Measurements from ENCODE around the gene SLC36A1. TPM values are rescaled to one million over a fixed set of nuclear protein-coding genes. Genes with fewer than 3 reads are reported as not detected.

SLC36A1 gene
- total RNA-seq, 2 donors from 2014 or later = 6.3 to 15.4 TPM

- no peaks in the 10 kb centered on the region for H3K36me3 Mint-ChIP-seq
- H3K4me1 Mint-ChIP-seq (ENCODE audit: low read depth in 2 of 2) = no peaks in the 10 kb centered on the region
- no peak for DNase-seq (ENCODE audit: low spot score)
- no peaks in the 10 kb centered on the region for H3K27me3 Mint-ChIP-seq
- H3K9me3 Mint-ChIP-seq = no peaks in the 10 kb centered on the region
- H3K27ac Mint-ChIP-seq = no peak overlapping the region
- no peak overlapping the region for H3K4me3 Mint-ChIP-seq
- no peak for ATAC-seq
Observed at GRCh38 chr5:151509836-151510235, 62.4 kb downstream of the SLC36A1 start.

GRCh38 chr5:151517122-151517920 lies 69.9 kb downstream of the SLC36A1 start:
- ATAC-seq = no peak
- H3K4me1 Mint-ChIP-seq (ENCODE audit: low read depth in 2 of 2) = no peaks in the 10 kb centered on the region
- no peaks in the 10 kb centered on the region for H3K27me3 Mint-ChIP-seq
- no peaks in the 10 kb centered on the region for H3K9me3 Mint-ChIP-seq
- DNase-seq (ENCODE audit: low spot score) = no peak
- H3K27ac Mint-ChIP-seq = no peak overlapping the region
- H3K4me3 Mint-ChIP-seq = no peak overlapping the region
- H3K36me3 Mint-ChIP-seq = no peaks in the 10 kb centered on the region

GRCh38 chr5:151520294-151520693 lies 72.9 kb downstream of the SLC36A1 start:
- Mint-ChIP-seq H3K36me3 (no peaks in the 10 kb centered on the region), H3K9me3 (no peaks in the 10 kb centered on the region), H3K27ac (no peak overlapping the region), H3K27me3 (no peaks in the 10 kb centered on the region), H3K4me3 (no peak overlapping the region), H3K4me1 (ENCODE audit: low read depth in 2 of 2) (no peaks in the 10 kb centered on the region)
- ATAC-seq (no peak), DNase-seq (ENCODE audit: low spot score) (no peak)

- Mint-ChIP-seq H3K36me3 (no peaks in the 10 kb centered on the region), H3K27ac (no peak overlapping the region), H3K4me1 (ENCODE audit: low read depth in 2 of 2) (no peaks in the 10 kb centered on the region), H3K27me3 (no peaks in the 10 kb centered on the region), H3K9me3 (no peaks in the 10 kb centered on the region), H3K4me3 (no peak overlapping the region)
- ATAC-seq (no peak), DNase-seq (ENCODE audit: low spot score) (no peak)
Observed at GRCh38 chr5:151522226-151522625, 74.8 kb downstream of the SLC36A1 start.

GRCh38 chr5:151523335-151523734 lies 75.9 kb downstream of the SLC36A1 start:
- no peaks in the 10 kb centered on the region for H3K9me3 Mint-ChIP-seq

DNA sequence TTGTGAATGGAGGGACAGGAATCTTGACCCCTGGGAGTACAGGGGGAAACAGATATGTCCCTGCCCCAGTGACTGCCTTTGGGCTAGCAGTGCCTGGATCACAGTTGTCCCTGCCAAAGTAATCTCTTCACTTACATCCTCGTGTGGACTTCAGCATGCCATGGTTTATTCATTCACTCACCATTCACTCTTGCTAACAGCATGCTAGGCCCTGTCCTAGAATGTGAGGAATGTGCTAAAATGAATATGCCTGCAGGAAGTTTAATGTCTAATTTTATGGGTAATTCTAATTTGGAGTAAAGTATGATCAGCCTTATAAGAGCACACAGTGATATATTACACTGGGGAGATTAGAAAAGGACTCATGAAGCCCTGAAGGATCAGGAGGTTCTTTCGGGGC lies 80.8 kb downstream of the SLC36A1 start:
- Mint-ChIP-seq H3K27ac (no peak overlapping the region), H3K4me1 (ENCODE audit: low read depth in 2 of 2) (no peaks in the 10 kb centered on the region), H3K27me3 (peaks cover 0 to 5% of the 10 kb centered on the region in 2 donors), H3K9me3 (no peaks in the 10 kb centered on the region), H3K36me3 (no peaks in the 10 kb centered on the region), H3K4me3 (no peak overlapping the region)
- DNase-seq (ENCODE audit: low spot score) = no peak
- no peak for ATAC-seq

More at GRCh38 chr5:151523335-151523734, 75.9 kb downstream of the SLC36A1 start:
- H3K36me3 Mint-ChIP-seq = no peaks in the 10 kb centered on the region
- no peak overlapping the region for H3K27ac Mint-ChIP-seq
- H3K4me3 Mint-ChIP-seq = no peak overlapping the region
- DNase-seq (ENCODE audit: low spot score) (no peak), ATAC-seq (peak; percentile 57 to 72)
- no peaks in the 10 kb centered on the region for H3K4me1 Mint-ChIP-seq (ENCODE audit: low read depth in 2 of 2)
- no peaks in the 10 kb centered on the region for H3K27me3 Mint-ChIP-seq

GRCh38 chr5:151528996-151529395 lies 81.6 kb downstream of the SLC36A1 start:
- no peak overlapping the region for H3K27ac Mint-ChIP-seq
- no peak for DNase-seq (ENCODE audit: low spot score)
- no peaks in the 10 kb centered on the region for H3K4me1 Mint-ChIP-seq (ENCODE audit: low read depth in 2 of 2)
- H3K27me3 Mint-ChIP-seq = peaks cover 0 to 8% of the 10 kb centered on the region in 2 donors
- ATAC-seq = no peak
- H3K4me3 Mint-ChIP-seq = no peak overlapping the region
- H3K9me3 Mint-ChIP-seq = no peaks in the 10 kb centered on the region
- H3K36me3 Mint-ChIP-seq = no peaks in the 10 kb centered on the region

GRCh38 chr5:151531581-151531980 lies 84.2 kb downstream of the SLC36A1 start:
- H3K4me3 Mint-ChIP-seq = no peak overlapping the region
- no peak overlapping the region for H3K27ac Mint-ChIP-seq
- no peaks in the 10 kb centered on the region for H3K36me3 Mint-ChIP-seq
- DNase-seq (ENCODE audit: low spot score) (no peak), ATAC-seq (no peak)
- peaks cover 0 to 3% of the 10 kb centered on the region in 2 donors for H3K4me1 Mint-ChIP-seq (ENCODE audit: low read depth in 2 of 2)
- peaks cover 0 to 8% of the 10 kb centered on the region in 2 donors for H3K27me3 Mint-ChIP-seq
- no peaks in the 10 kb centered on the region for H3K9me3 Mint-ChIP-seq

DNA sequence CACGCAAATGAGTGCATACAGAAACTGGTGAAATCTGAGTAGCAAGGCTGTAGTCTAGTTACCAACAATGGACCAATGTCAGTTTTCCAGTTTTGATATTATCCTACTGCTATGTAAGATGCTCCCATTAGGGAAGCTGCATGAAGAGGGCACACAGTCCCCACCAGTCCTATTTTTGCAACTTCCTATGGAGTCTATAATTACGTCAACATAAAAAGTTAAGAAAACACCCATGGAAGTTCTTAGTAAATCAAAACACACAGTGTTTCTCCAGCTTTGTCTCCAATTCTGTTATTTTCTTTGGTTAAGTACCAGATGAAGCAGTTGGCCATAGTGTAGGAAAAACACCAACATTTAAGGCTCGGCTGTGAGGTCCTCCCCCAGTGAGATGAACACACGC lies 85.0 kb downstream of the SLC36A1 start:
- Mint-ChIP-seq H3K4me3 (no peak overlapping the region), H3K27ac (no peak overlapping the region), H3K4me1 (ENCODE audit: low read depth in 2 of 2) (peaks cover 0 to 3% of the 10 kb centered on the region in 2 donors), H3K36me3 (no peaks in the 10 kb centered on the region), H3K9me3 (no peaks in the 10 kb centered on the region), H3K27me3 (peaks cover 0 to 12% of the 10 kb centered on the region in 2 donors)
- ATAC-seq (no peak), DNase-seq (ENCODE audit: low spot score) (no peak)

DNA sequence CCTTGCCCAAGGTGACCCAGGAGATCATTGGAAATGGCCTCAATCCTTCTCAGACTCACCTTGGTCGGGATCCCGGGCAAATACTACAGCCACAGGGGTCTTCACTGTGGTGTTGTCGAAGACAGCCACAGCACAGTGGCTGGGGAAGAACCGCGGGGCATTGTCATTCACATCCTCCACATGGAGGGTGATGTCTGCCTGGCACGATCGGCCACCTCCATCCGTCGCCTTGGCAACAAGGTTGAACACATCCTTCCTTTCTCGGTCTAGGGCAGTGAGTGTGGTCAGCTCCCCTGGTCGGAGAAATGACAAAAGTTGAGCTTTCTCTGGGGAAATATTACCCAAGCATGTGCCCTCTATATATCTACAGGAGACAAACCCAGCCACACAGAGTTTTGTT lies 86.9 kb downstream of the SLC36A1 start:
- Mint-ChIP-seq H3K9me3 (no peaks in the 10 kb centered on the region), H3K4me1 (ENCODE audit: low read depth in 2 of 2) (peaks cover 0 to 3% of the 10 kb centered on the region in 2 donors), H3K36me3 (no peaks in the 10 kb centered on the region), H3K27me3 (peaks cover 7 to 16% of the 10 kb centered on the region in 2 donors), H3K27ac (no peak overlapping the region), H3K4me3 (no peak overlapping the region)
- DNase-seq (ENCODE audit: low spot score) = no peak
- ATAC-seq = no peak

DNA sequence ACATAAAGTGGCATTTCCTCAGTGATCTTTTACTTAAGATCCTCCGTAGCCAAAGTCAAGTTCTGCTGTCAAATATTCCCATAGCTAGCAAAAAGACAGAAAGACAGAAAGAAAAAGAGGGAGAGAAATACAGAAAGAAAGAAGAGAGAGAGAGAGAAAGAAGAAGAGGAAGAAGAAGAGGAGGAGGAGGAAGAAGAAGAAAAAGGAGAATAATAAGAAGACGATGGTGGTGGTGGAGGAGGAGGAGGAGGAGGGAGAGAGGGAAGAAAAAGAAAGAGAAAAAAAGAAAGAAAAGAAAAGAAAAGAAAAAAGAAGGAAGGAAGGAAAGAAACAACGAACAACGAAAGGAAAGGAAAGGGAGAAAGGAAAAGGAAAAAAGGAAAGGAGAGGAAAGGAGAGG lies 89.6 kb downstream of the SLC36A1 start:
- peaks cover 7 to 19% of the 10 kb centered on the region in 2 donors for H3K27me3 Mint-ChIP-seq

GRCh38 chr5:151541571-151541970 lies 94.2 kb downstream of the SLC36A1 start:
- no peak for DNase-seq (ENCODE audit: low spot score)
- Mint-ChIP-seq H3K9me3 (no peaks in the 10 kb centered on the region), H3K27me3 (peaks cover 7 to 13% of the 10 kb centered on the region in 2 donors), H3K4me1 (ENCODE audit: low read depth in 2 of 2) (no peaks in the 10 kb centered on the region), H3K27ac (no peak overlapping the region), H3K4me3 (no peak overlapping the region), H3K36me3 (no peaks in the 10 kb centered on the region)
- ATAC-seq = no peak

More for the DNA sequence above, 89.6 kb downstream of the SLC36A1 start:
- Mint-ChIP-seq H3K9me3 (no peaks in the 10 kb centered on the region), H3K4me1 (ENCODE audit: low read depth in 2 of 2) (peaks cover 0 to 3% of the 10 kb centered on the region in 2 donors), H3K4me3 (no peak overlapping the region), H3K36me3 (no peaks in the 10 kb centered on the region), H3K27ac (no peak overlapping the region)
- DNase-seq (ENCODE audit: low spot score) (no peak), ATAC-seq (no peak)

Measured in natural killer cell treated with Interleukin-12 subunit alpha and Interleukin-12 subunit beta and Interleukin-15 and Interleukin-18, amount 100 ng/mL, for 72 hours (primary cell).